GM23338 (cell line): ENCODE results near the gene RBM33. TPM values are rescaled to one million over a fixed set of nuclear protein-coding genes. Genes with fewer than 3 reads are reported as not detected.

Experiments
- ATAC-seq: fragments of 200-7000 bp; cut with Tn5 transposase; 3 replicates; pipeline ENCODE4 v1.9.1; 2020
- DNase-seq: peaks from one replicate; pipeline ENCODE4 v3.0.0-alpha.2; 2015; ENCODE audit warnings: low spot score
- H2AFZ ChIP-seq: fragments of 200-600 bp; sonication (generic); 2 replicates; pipeline ENCODE4 v1.8.0; 2016; ENCODE audit warnings: antibody characterized with exemption, mild to moderate bottlenecking, moderate library complexity
- H3F3A ChIP-seq: fragments of 200-600 bp; sonication (generic); replicated peaks from 2 replicates; pipeline ENCODE4 v1.8.0; 2017; ENCODE audit warnings: antibody characterized with exemption, mixed run types, low read depth
- H3K27ac ChIP-seq: fragments of 200-600 bp; sonication (generic); 2 replicates; pipeline ENCODE4 v1.6.1; 2016; ENCODE audit warnings: low read depth
- H3K27me3 ChIP-seq: fragments of 200-600 bp; sonication (generic); 2 replicates; pipeline ENCODE4 v1.8.0; 2016; ENCODE audit warnings: mild to moderate bottlenecking, mixed run types, moderate library complexity; ENCODE audit not compliant: insufficient read depth
- H3K36me3 ChIP-seq: fragments of 200-600 bp; sonication (generic); 2 replicates; pipeline ENCODE4 v1.8.0; 2016; ENCODE audit warnings: mild to moderate bottlenecking; ENCODE audit not compliant: insufficient read depth
- H3K4me1 ChIP-seq: fragments of 200-600 bp; sonication (generic); 2 replicates; pipeline ENCODE4 v1.8.0; 2016; ENCODE audit warnings: mild to moderate bottlenecking, moderate library complexity; ENCODE audit not compliant: insufficient read depth
- H3K4me2 ChIP-seq: fragments of 200-600 bp; sonication (generic); 2 replicates; pipeline ENCODE4 v1.7.1; 2017; ENCODE audit warnings: mixed run types
- H3K4me3 ChIP-seq: fragments of 200-600 bp; sonication (generic); 2 replicates; pipeline ENCODE4 v1.6.1; 2016; ENCODE audit warnings: mixed run types
- H3K79me2 ChIP-seq: fragments of 200-600 bp; sonication (generic); replicated peaks from 2 replicates; pipeline ENCODE4 v1.8.0; 2017; ENCODE audit warnings: mild to moderate bottlenecking; ENCODE audit not compliant: insufficient read depth
- H3K9me2 ChIP-seq: fragments of 200-600 bp; sonication (generic); 2 replicates; pipeline ENCODE4 v1.8.0; 2017; ENCODE audit not compliant: insufficient read depth
- H4K20me1 ChIP-seq: fragments of 200-600 bp; sonication (generic); replicated peaks from 2 replicates; pipeline ENCODE4 v1.8.0; 2017; ENCODE audit warnings: mild to moderate bottlenecking; ENCODE audit not compliant: insufficient read depth
- H3K27ac Mint-ChIP-seq: 2 replicates; pipeline ENCODE4 v1.8.0; 2020; ENCODE audit warnings: inconsistent platforms, mild to moderate bottlenecking, moderate library complexity, mixed read lengths
- H3K27me3 Mint-ChIP-seq: 3 replicates; pipeline ENCODE4 v1.8.0; 2022; ENCODE audit warnings: low read depth, mild to moderate bottlenecking, moderate library complexity, mixed read lengths, inconsistent platforms; ENCODE audit not compliant: insufficient read depth, poor library complexity
- H3K36me3 Mint-ChIP-seq: 3 replicates; pipeline ENCODE4 v1.8.0; 2021; ENCODE audit warnings: low read depth, mild to moderate bottlenecking, inconsistent platforms, moderate library complexity, mixed read lengths
- H3K4me1 Mint-ChIP-seq: 3 replicates; pipeline ENCODE4 v1.8.0; 2020; ENCODE audit warnings: mild to moderate bottlenecking, inconsistent platforms, mixed read lengths
- H3K4me3 Mint-ChIP-seq: 3 replicates; pipeline ENCODE4 v1.8.0; 2021; ENCODE audit warnings: moderate library complexity, mild to moderate bottlenecking, inconsistent platforms, mixed read lengths
- H3K9me3 Mint-ChIP-seq: 3 replicates; pipeline ENCODE4 v1.8.0; 2020; ENCODE audit warnings: moderate library complexity, mild to moderate bottlenecking, inconsistent platforms, mixed read lengths
- POLR2AphosphoS5 ChIP-seq: IDR thresholded peaks from 2 replicates; pipeline ENCODE4 v1.6.1; 2016; ENCODE audit warnings: antibody characterized with exemption, low read depth
- ZNF331 ChIP-seq: fragments of 250-450 bp; sonication (Bioruptor Pico); IDR thresholded peaks from 2 replicates; pipeline ENCODE4 v1.5.0; 2020; ENCODE audit warnings: low read depth, mild to moderate bottlenecking, moderate library complexity
- polyA plus RNA-seq: library from polyadenylated mRNA; unstranded; fragments of >200 nt; fragmentation: Nextera tagmentation; extraction: Ambion mirVana; gene quantifications from 2 replicates; pipeline ENCODE4 v1.2.1, GENCODE V29; 2016
- total RNA-seq: library from RNA; depleted of rRNA; stranded (reverse); fragments of >200 nt; shearing (Covaris generic); gene quantifications from 2 replicates; pipeline ENCODE4 v1.2.3, GENCODE V29; 2014
- TF ChIP-seq, protein P1 (sequence below): fragments of 250-450 bp; sonication (Bioruptor Pico); IDR thresholded peaks from 2 replicates; pipeline ENCODE4 v1.5.0; 2020; ENCODE audit warnings: mild to moderate bottlenecking, moderate library complexity
- TF ChIP-seq, protein P2 (sequence below): IDR thresholded peaks from 2 replicates; pipeline ENCODE4 v1.6.1; 2016; ENCODE audit warnings: antibody characterized with exemption

RBM33 gene
- total and polyA plus RNA-seq, 2 experiments from 2014 or later, result 47.7 to 94.7 TPM

DNA sequence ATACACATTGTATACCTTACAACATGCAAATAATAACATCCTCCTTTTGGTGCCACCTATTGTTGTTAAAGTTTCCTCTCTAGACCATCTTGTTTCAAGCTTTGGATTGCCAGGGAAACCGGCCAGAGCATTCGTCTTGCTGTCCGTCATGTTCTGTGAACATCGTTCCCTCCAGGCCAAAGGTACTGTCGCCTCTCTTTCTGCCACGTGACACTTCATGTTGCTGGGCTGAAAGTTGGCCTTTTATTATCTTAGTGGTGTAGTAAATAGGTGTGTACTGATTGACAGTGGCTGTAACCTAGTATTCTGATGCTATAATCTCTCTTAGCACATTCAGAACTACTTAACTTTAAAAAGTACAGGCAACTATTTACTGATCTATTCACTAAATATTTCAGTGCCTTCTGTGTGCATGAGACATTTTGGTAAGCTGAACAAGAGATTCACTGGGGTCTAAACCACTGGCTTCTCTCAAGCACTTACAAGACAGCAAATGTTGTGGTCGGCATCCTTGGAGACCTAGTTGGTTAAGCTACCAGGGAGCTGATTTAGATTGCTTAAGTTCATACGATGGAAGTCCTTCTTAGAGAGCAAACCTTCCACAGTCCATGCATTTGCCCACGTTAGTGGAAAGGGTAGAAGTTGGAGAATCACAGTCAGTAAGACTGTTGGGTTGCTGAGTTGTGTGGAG lies 115.4 kb downstream of the RBM33 start:
- no peak for DNase-seq
- Histone ChIP-seq H3K4me2 (no peak overlapping the region), H3K79me2 (peaks cover 84% of the 10 kb centered on the region), H3K4me3 (no peak overlapping the region), H3K27ac (no peak overlapping the region), H4K20me1 (peaks cover 49% of the 10 kb centered on the region), H3K27me3 (no peaks in the 10 kb centered on the region), H3K36me3 (peaks cover 8% of the 10 kb centered on the region), H3K4me1 (peaks cover 12% of the 10 kb centered on the region), H3F3A (no peaks in the 10 kb centered on the region), H2AFZ (no peak overlapping the region), H3K9me2 (no peaks in the 10 kb centered on the region)
- TF ChIP-seq, protein P1, sequence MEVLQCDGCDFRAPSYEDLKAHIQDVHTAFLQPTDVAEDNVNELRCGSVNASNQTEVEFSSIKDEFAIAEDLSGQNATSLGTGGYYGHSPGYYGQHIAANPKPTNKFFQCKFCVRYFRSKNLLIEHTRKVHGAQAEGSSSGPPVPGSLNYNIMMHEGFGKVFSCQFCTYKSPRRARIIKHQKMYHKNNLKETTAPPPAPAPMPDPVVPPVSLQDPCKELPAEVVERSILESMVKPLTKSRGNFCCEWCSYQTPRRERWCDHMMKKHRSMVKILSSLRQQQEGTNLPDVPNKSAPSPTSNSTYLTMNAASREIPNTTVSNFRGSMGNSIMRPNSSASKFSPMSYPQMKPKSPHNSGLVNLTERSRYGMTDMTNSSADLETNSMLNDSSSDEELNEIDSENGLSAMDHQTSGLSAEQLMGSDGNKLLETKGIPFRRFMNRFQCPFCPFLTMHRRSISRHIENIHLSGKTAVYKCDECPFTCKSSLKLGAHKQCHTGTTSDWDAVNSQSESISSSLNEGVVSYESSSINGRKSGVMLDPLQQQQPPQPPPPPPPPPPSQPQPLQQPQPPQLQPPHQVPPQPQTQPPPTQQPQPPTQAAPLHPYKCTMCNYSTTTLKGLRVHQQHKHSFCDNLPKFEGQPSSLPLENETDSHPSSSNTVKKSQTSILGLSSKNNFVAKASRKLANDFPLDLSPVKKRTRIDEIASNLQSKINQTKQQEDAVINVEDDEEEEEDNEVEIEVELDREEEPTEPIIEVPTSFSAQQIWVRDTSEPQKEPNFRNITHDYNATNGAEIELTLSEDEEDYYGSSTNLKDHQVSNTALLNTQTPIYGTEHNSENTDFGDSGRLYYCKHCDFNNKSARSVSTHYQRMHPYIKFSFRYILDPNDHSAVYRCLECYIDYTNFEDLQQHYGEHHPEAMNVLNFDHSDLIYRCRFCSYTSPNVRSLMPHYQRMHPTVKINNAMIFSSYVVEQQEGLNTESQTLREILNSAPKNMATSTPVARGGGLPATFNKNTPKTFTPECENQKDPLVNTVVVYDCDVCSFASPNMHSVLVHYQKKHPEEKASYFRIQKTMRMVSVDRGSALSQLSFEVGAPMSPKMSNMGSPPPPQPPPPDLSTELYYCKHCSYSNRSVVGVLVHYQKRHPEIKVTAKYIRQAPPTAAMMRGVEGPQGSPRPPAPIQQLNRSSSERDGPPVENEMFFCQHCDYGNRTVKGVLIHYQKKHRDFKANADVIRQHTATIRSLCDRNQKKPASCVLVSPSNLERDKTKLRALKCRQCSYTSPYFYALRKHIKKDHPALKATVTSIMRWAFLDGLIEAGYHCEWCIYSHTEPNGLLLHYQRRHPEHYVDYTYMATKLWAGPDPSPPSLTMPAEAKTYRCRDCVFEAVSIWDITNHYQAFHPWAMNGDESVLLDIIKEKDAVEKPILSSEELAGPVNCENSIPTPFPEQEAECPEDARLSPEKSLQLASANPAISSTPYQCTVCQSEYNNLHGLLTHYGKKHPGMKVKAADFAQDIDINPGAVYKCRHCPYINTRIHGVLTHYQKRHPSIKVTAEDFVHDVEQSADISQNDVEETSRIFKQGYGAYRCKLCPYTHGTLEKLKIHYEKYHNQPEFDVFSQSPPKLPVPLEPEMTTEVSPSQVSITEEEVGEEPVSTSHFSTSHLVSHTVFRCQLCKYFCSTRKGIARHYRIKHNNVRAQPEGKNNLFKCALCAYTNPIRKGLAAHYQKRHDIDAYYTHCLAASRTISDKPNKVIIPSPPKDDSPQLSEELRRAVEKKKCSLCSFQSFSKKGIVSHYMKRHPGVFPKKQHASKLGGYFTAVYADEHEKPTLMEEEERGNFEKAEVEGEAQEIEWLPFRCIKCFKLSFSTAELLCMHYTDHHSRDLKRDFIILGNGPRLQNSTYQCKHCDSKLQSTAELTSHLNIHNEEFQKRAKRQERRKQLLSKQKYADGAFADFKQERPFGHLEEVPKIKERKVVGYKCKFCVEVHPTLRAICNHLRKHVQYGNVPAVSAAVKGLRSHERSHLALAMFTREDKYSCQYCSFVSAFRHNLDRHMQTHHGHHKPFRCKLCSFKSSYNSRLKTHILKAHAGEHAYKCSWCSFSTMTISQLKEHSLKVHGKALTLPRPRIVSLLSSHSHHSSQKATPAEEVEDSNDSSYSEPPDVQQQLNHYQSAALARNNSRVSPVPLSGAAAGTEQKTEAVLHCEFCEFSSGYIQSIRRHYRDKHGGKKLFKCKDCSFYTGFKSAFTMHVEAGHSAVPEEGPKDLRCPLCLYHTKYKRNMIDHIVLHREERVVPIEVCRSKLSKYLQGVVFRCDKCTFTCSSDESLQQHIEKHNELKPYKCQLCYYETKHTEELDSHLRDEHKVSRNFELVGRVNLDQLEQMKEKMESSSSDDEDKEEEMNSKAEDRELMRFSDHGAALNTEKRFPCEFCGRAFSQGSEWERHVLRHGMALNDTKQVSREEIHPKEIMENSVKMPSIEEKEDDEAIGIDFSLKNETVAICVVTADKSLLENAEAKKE (CRISPR knock-in tag), result no peak
- Mint-ChIP-seq H3K9me3 (peaks cover 8% of the 10 kb centered on the region; the same call in 2 of the 3 replicates), H3K4me3 (no peak overlapping the region), H3K36me3 (peaks cover 49% of the 10 kb centered on the region), H3K27ac (no peak overlapping the region), H3K27me3 (peaks cover 5% of the 10 kb centered on the region), H3K4me1 (peaks cover 48% of the 10 kb centered on the region)
- ATAC-seq, result no peak

DNA sequence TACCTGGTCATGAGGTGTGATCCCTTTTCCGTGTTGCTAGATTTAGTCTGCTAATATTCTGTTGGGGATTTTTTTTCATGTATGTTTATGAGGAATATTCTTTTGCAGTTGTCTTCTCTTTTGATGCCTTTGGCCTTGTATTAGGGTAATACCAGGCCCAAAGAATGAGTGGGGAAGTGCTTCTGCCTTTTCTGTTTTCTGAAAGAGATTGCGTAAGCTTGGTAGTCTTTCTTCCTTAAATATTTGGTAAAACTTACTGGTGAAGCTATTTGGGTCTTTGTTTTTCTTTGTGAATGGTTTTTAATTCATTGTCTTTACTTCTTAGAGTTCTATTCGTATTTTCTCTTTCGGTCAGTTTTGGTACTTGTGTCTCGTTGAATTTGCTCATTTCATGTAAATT lies 116.7 kb downstream of the RBM33 start:
- ATAC-seq, result no peak
- peaks cover 5% of the 10 kb centered on the region; the same call in 1 of the 2 replicates for H3K36me3 ChIP-seq
- no peak overlapping the region for H3K27ac ChIP-seq
- H3K9me2 ChIP-seq, result no peaks in the 10 kb centered on the region
- peaks cover 47% of the 10 kb centered on the region for H4K20me1 ChIP-seq
- H3K4me1 ChIP-seq, result peaks cover 12% of the 10 kb centered on the region
- Mint-ChIP-seq H3K4me1 (peaks cover 48% of the 10 kb centered on the region), H3K4me3 (no peak overlapping the region), H3K27ac (peak overlapping the region; percentile 67), H3K36me3 (peaks cover 50% of the 10 kb centered on the region), H3K9me3 (peaks cover 7% of the 10 kb centered on the region; the same call in 2 of the 3 replicates), H3K27me3 (peaks cover 5% of the 10 kb centered on the region)
- no peaks in the 10 kb centered on the region for H3F3A ChIP-seq
- H3K4me2 ChIP-seq, result no peak overlapping the region
- DNase-seq, result no peak
- no peak overlapping the region for H3K4me3 ChIP-seq
- H3K27me3 ChIP-seq, result no peaks in the 10 kb centered on the region
- peaks cover 71% of the 10 kb centered on the region for H3K79me2 ChIP-seq
- H2AFZ ChIP-seq, result no peak overlapping the region
- TF ChIP-seq, protein P1 (CRISPR knock-in tag), result no peak
- TF ChIP-seq ZNF331 (CRISPR knock-in tag) (no peak), POLR2AphosphoS5 (no peak)
- TF ChIP-seq, protein P2, sequence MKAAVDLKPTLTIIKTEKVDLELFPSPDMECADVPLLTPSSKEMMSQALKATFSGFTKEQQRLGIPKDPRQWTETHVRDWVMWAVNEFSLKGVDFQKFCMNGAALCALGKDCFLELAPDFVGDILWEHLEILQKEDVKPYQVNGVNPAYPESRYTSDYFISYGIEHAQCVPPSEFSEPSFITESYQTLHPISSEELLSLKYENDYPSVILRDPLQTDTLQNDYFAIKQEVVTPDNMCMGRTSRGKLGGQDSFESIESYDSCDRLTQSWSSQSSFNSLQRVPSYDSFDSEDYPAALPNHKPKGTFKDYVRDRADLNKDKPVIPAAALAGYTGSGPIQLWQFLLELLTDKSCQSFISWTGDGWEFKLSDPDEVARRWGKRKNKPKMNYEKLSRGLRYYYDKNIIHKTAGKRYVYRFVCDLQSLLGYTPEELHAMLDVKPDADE, result no peak
